HepG2 (cell line): ENCODE results near the gene POLE.

Experiments used
- AKAP8 ChIP-seq: sonication (generic); formaldehyde crosslinking; IDR thresholded peaks from 2 replicates; pipeline ENCODE4 v1.5.1; 2020; ENCODE audit warnings: mild to moderate bottlenecking, missing genetic modification reagents
- CEBPB ChIP-seq: IDR thresholded peaks from 2 replicates; pipeline ENCODE4 v1.6.1; 2011; ENCODE audit warnings: low read depth, low read length, improper control_type of control experiment, borderline replicate concordance
- CTCF ChIP-seq: sonication (generic); formaldehyde crosslinking; IDR thresholded peaks from 2 replicates; pipeline ENCODE4 v1.5.0; 2020; ENCODE audit warnings: mild to moderate bottlenecking, missing genetic modification reagents, moderate library complexity
- DNMT1 ChIP-seq: sonication (generic); formaldehyde crosslinking; IDR thresholded peaks from 2 replicates; pipeline ENCODE4 v1.5.1; 2020; ENCODE audit warnings: mild to moderate bottlenecking, missing genetic modification reagents
- FOSL1 ChIP-seq: sonication (generic); formaldehyde crosslinking; IDR thresholded peaks from 2 replicates; pipeline ENCODE4 v1.9.0; 2021; ENCODE audit warnings: missing genetic modification reagents, borderline replicate concordance
- JUND ChIP-seq: sonication (generic); formaldehyde crosslinking; IDR thresholded peaks from 2 replicates; pipeline ENCODE4 v1.8.0; 2022; ENCODE audit warnings: mild to moderate bottlenecking, missing genetic modification reagents
- MAF1 ChIP-seq: sonication (generic); formaldehyde crosslinking; IDR thresholded peaks from 2 replicates; pipeline ENCODE4 v1.5.0; 2020; ENCODE audit warnings: missing genetic modification reagents, borderline replicate concordance
- MNT ChIP-seq: fragments of 450-650 bp; IDR thresholded peaks from 2 replicates; pipeline ENCODE4 v1.6.1; 2016
- MYNN ChIP-seq: sonication (generic); formaldehyde crosslinking; IDR thresholded peaks from 2 replicates; pipeline ENCODE4 v1.4.0; 2020; ENCODE audit warnings: mild to moderate bottlenecking, low read depth, missing genetic modification reagents
- PPARG ChIP-seq: conservative IDR thresholded peaks from 2 replicates; pipeline ENCODE4 v1.6.1; 2016; ENCODE audit warnings: missing biosample characterization, missing genetic modification reagents
- SP4 ChIP-seq: sonication (generic); formaldehyde crosslinking; IDR thresholded peaks from 2 replicates; pipeline ENCODE4 v1.8.1; 2023; ENCODE audit warnings: mild to moderate bottlenecking, missing genetic modification reagents
- ZKSCAN1 ChIP-seq: fragments of 150-350 bp; IDR thresholded peaks from 2 replicates; pipeline ENCODE4 v1.6.1; 2014; ENCODE audit warnings: low read length

- TF ChIP-seq CEBPB (no peak), CTCF (CRISPR knock-in tag) (no peak), ZKSCAN1 (no peak), JUND (CRISPR knock-in tag) (no peak), MAF1 (CRISPR knock-in tag) (no peak), MNT (no peak), SP4 (CRISPR knock-in tag) (no peak), FOSL1 (CRISPR knock-in tag) (no peak), PPARG (CRISPR knock-in tag) (no peak), DNMT1 (no peak), AKAP8 (CRISPR knock-in tag) (no peak), MYNN (CRISPR knock-in tag) (no peak)
These were observed 110.4 kb downstream of the POLE start for GRCh38 chr12:132576701-132577100.
